Dermis blood vessel endothelial cell (primary cell): ENCODE measurements around the gene C2orf78. TPM values are rescaled to one million over a fixed set of nuclear protein-coding genes. Genes with fewer than 3 reads are reported as not detected.

Source experiments
- DNase-seq: peaks from one replicate; pipeline ENCODE4 v3.0.0; 2010
- total RNA-seq: library from RNA; depleted of rRNA; stranded (reverse); fragments of >200 nt; gene quantifications from 2 replicates; pipeline ENCODE4 v1.2.3, GENCODE V29; 2014

Gene C2orf78
- total RNA-seq, 1 donor from 2014 or later = not detected

DNA sequence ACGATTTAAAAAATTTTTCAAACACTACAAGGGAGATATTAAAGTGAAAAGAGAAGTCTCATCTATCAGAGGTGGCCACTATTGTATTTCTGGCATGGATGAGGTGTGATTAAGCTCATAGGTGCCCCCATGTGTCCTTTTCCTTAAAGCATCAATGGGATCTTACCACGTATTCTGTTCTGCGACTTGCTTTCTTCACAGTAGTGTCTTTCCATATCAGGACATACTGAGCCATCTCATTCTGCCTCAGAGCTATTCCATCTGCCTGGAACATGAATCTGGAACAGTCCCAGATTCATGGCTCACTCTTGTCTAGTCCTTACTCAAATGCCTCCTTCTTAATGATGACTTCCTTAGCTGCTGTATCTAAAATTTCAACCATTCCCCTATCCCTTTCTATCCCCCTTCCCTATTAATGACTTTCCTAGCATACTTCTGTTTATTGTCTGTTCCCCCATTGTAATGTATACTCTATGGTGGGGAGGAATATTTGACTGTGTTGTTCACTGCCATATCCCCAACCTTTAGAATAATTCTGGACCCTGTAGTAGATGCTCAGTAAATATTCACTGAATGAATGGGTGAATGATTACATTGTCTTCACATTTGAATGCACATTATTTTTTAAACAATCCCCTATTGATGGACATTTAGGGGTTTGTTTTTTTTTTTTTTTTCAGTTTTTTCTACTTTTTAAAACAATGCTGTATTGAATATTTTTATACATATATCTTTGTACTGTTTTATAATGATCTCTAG, 55.8 kb downstream of the C2orf78 start:
- no peak for DNase-seq

GRCh38 chr2:73841912-73842738, 58.1 kb downstream of the C2orf78 start:
- no peak for DNase-seq

GRCh38 chr2:73842739-73843019, 58.7 kb downstream of the C2orf78 start:
- no peak for DNase-seq

DNA sequence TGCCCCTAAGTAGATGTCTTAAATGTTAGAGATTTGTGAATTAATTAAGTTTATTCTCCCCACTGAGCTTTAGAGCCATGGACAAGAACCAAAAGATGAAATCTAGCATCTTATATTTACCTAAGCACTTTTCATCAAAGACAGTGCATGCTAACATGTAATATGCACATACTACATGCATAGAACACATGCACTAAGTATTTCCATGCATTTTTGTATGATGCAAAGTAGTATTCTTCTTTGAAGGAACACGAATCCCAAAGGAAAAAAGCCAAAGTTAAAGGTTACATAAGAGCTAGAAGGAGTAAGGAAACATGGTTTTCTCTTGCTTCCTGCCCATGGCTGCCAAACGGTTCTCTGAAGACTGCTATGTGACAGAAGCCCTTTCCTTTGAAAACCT, 60.1 kb downstream of the C2orf78 start:
- no peak for DNase-seq

GRCh38 chr2:73850009-73850408, 66.0 kb downstream of the C2orf78 start:
- no peak for DNase-seq

DNA sequence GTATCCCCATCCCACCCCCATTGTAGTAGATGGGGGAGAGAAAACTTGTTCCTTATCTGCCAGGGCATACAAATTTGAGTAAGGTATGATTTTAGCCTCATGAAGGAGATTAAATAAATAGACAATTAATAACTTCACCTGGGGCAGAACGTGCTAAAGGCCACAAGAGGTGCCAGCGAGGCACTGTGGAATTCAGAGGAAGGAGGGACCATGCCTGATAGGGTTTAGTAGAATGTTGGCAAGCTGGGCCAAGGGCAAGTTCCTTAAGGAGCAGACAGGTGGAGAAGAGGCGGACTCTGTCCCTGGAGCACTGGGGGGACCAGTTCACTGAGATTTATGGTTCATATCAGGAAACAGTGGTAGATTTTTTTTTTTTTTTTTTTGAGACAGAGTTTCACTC, 67.3 kb downstream of the C2orf78 start:
- DNase-seq = peak; percentile 16

GRCh38 chr2:73852020-73852419, 68.0 kb downstream of the C2orf78 start:
- DNase-seq = peak; percentile 60

DNA sequence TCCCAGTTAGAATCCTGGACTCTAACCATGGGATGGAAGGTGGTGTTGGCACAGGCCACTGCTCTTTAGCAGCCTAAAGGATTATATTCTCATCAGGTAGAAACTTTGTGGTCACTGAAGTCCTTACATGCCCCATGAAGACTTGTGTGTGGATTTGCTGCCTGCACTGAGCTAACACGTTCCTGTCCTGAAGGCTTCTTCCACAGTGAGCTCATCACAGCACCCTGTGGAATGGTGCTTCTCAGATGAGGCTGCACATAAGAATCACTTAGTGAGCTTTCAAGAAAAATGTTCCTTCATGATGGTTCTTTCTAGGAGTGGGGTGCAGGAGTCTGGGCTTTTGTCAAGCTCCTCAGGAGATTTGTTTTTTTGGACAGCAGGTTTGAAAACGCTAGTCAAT, 71.5 kb downstream of the C2orf78 start:
- DNase-seq = no peak

- no peak for DNase-seq
These were observed 72.2 kb downstream of the C2orf78 start for GRCh38 chr2:73856214-73856613.

DNA sequence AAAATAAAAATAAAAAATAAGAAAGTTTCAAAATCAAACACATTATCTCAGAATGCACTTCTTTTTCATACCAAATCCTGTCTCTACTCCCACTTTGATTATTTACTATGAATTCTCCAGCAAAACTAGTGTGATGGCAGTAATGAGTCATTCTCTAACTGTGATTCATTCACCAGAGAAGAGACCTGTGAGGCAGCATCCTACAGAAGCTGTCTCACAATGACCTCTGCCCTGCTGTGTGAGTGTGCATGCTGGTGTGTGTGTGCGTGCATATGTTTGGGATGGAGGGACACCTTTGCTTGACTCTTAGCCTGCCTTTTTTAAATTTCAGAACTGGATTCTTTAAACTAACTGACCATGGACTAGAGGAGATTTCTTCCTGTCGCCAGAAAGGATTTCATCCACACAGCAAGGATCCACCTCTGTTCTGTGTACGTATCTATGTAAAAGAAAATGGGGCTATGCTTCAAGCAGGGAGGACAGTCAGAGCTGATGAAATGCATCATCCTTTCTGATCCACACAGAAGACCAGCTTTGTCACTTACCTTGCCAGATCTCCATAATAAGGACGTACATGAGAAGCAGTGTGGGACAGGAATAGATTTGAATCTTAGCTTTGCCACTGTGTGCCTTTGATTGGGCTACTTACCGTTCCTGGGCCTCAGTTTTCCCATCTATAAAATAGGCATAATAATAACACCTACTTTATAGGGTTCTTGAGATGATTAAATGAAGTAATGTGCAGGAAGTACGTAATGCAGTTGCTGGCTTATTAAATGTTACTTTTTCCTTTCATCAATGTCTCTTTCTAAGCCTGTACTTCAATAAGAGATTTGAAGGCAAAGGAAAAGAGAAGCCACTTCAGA, 76.0 kb downstream of the C2orf78 start:
- DNase-seq = peak; percentile 71

- DNase-seq = no peak
These were observed 79.0 kb downstream of the C2orf78 start for GRCh38 chr2:73862987-73863386.

Other genes starting within 250 kb of the C2orf78 start
- not detected in 2 replicates for gene NAT8, start 141.8 kb upstream of the C2orf78 start, total RNA-seq
- gene TPRKB, start 46.8 kb upstream of the C2orf78 start, total RNA-seq = 29.8 and 45.9 TPM in 2 replicates
- 23.9 and 34.2 TPM in 2 replicates for gene DUSP11, start 4.1 kb upstream of the C2orf78 start, total RNA-seq
- gene STAMBP, start 44.8 kb downstream of the C2orf78 start, total RNA-seq = 23.7 and 25.4 TPM in 2 replicates
- gene ACTG2, start 108.8 kb downstream of the C2orf78 start, total RNA-seq = 0.05 TPM in 1 of 2 replicates, not detected in the other
- 36.4 and 44.9 TPM in 2 replicates for gene DGUOK, start 142.7 kb downstream of the C2orf78 start, total RNA-seq
- 7.0 and 8.7 TPM in 2 replicates for gene TET3, start 200.7 kb downstream of the C2orf78 start, total RNA-seq